Measurements from ENCODE around the gene ZBTB7B. TPM values are rescaled to one million over a fixed set of nuclear protein-coding genes. Genes with fewer than 3 reads are reported as not detected.

Gene ZBTB7B
- total and polyA plus RNA-seq, 2 experiments from 2014 or later, result 2.3 to 27.0 TPM

DNA sequence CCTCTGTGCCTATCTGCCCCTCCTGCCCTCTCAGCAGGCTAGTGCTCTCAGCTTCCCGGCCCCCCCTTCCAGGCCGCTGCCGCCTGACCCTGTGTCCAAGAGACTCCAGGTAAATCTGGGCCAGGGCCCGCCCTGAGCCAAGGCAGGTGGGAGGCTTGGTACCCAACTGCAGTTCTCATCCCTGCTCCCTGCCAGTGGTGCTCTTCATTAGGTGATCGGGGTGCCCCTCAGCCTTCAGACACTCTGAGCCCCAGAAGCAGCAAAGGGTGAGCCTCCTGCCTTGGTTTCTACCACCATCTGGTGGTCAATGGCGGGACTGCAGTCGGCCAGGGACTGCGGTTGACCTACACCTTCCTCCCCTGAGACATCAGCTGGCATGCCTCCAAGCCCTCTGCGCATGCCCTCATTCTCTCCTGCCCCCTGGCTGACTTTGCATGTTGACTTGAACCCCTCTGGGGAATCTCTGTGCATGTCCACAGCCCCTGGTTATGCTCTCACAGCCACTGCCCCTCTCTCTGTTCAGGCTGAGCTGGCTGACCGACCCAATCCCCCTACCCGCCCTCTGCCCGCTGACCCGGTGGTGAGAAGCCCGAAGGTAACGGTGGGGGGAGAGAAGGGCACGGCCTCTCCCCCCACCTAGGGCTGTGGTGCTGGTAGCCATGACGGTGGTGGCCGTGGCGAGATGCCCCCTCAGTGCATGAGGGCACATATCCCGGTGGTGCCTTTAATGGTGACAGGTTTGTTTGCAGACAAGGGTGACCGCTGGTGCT lies 59.0 kb downstream of the ZBTB7B start:
- H2AFZ ChIP-seq, result no peak overlapping the region
- in situ Hi-C loops (cut with MboI), result no loop called here
- no peak overlapping the region for H3K9ac ChIP-seq
- no peak overlapping the region for H3K4me2 ChIP-seq (ENCODE audit: unreplicated experiment)
- TF ChIP-seq EZH2 (IDR thresholded peaks at IDR 0.05; ENCODE audit: insufficient read depth, poor library complexity, severe bottlenecking), result no peak
- TF ChIP-seq EZH2phosphoT487 (IDR thresholded peaks at IDR 0.05; ENCODE audit: insufficient read depth, low read depth), result no peak
- no peak overlapping the region for H3K27ac ChIP-seq
- no peaks in the 10 kb centered on the region for H3K9me3 ChIP-seq (ENCODE audit: low read depth)
- WGBS, 2 experiments (ENCODE audit: low coverage in 1 of 2, low lambda C conversion rate in 2 of 2, missing lambda C conversion rate in 2 of 2), result 41 to 46% methylated on average over 21 of the region's 21 CpGs
- no peaks in the 10 kb centered on the region for H3K27me3 ChIP-seq (replicated peaks; ENCODE audit: insufficient read depth)
- peaks cover 3% of the 10 kb centered on the region; the same call in 1 of the 2 replicates for H3K4me1 ChIP-seq (ENCODE audit: insufficient read depth)
- H3K79me2 ChIP-seq (ENCODE audit: insufficient read depth), result peaks cover 3% of the 10 kb centered on the region; the same call in 1 of the 2 replicates
- H3F3A ChIP-seq (ENCODE audit: insufficient read depth), result no peaks in the 10 kb centered on the region
- no peaks in the 10 kb centered on the region for H3K9me2 ChIP-seq (ENCODE audit: insufficient read depth)
- H3K36me3 ChIP-seq (ENCODE audit: low read depth), result no peaks in the 10 kb centered on the region
- no peaks in the 10 kb centered on the region for H4K20me1 ChIP-seq (ENCODE audit: insufficient read depth)
- no peak overlapping the region for H3K4me3 ChIP-seq
- peak; percentile 75 for DNase-seq

DNA sequence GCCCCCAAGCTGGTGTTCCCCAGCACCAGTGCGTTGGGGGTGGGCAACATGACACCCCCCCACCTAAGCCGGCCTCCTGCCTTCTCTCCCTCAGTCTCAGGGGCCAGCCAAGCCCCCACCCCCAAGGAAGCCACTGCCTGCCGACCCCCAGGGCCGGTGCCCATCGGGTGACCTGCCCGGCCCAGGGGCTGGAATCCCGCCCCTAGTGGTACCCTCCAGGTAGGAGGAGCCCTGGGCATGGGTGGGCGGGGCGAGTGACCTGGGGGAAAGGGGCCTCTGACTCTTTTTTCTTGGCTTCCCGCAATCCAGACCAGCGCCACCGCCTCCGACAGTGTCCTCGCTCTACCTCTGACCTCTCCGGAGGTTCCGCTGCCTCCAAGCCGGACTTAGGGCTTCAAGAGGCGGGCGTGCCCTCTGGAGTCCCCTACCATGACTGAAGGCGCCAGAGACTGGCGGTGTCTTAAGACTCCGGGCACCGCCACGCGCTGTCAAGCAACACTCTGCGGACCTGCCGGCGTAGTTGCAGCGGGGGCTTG lies 59.6 kb downstream of the ZBTB7B start:
- Histone ChIP-seq H3F3A (ENCODE audit: insufficient read depth) (no peaks in the 10 kb centered on the region), H3K4me1 (ENCODE audit: insufficient read depth) (peaks cover 3% of the 10 kb centered on the region; the same call in 1 of the 2 replicates), H3K9me3 (ENCODE audit: low read depth) (no peaks in the 10 kb centered on the region), H3K9ac (no peak overlapping the region), H4K20me1 (ENCODE audit: insufficient read depth) (no peaks in the 10 kb centered on the region), H3K27ac (no peak overlapping the region), H2AFZ (no peak overlapping the region), H3K27me3 (replicated peaks; ENCODE audit: insufficient read depth) (no peaks in the 10 kb centered on the region), H3K9me2 (ENCODE audit: insufficient read depth) (no peaks in the 10 kb centered on the region), H3K79me2 (ENCODE audit: insufficient read depth) (peaks cover 3% of the 10 kb centered on the region; the same call in 1 of the 2 replicates), H3K36me3 (ENCODE audit: low read depth) (no peaks in the 10 kb centered on the region), H3K4me2 (ENCODE audit: unreplicated experiment) (no peak overlapping the region), H3K4me3 (no peak overlapping the region)
- no peak for TF ChIP-seq EZH2 (IDR thresholded peaks at IDR 0.05; ENCODE audit: insufficient read depth, poor library complexity, severe bottlenecking)
- no peak for TF ChIP-seq EZH2phosphoT487 (IDR thresholded peaks at IDR 0.05; ENCODE audit: insufficient read depth, low read depth)
- WGBS, 2 experiments (ENCODE audit: low coverage in 1 of 2, low lambda C conversion rate in 2 of 2, missing lambda C conversion rate in 2 of 2), result 47 to 52% methylated on average over 20 to 29 of the region's 29 CpGs
- in situ Hi-C loops (cut with MboI), result no loop called here
- DNase-seq, result peak; percentile 11

DNA sequence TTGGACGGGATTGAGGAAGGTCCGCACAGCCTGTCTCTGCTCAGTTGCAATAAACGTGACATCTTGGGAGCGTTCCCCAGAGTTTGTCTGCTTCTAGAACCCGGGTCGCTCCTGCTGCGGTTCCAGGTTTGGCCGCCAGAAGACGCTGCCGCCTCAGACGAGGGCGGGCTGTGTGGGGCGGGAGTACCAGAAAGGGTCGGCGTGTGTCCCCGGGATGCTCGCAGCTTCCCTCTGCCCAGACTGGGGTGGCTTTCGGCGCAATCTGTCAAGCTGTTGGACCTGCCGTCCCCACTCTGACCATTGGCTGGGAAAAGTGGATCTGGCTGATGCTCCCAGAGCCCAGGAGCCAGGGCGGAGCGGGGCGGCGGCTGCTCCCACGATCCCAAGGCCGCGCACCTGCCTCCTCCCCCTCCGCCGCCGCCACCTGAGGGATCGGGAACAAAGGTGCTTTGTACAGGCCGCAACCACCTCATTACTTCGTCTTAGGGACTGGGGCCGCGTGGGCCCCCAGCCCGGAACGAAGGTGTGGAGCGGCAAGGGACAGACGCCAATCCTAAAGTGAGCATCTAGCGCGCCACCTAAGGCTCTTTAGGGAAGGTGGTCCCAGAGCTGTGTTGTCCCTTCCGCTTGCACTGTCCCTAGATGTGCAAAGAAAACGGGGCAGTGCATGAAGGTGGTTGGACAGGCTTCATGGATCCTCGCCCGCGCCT lies 60.3 kb downstream of the ZBTB7B start:
- in situ Hi-C loops (cut with MboI), result no loop called here
- no peaks in the 10 kb centered on the region for H3F3A ChIP-seq (ENCODE audit: insufficient read depth)
- H3K4me2 ChIP-seq (ENCODE audit: unreplicated experiment), result peak overlapping the region; percentile 90
- no peaks in the 10 kb centered on the region for H4K20me1 ChIP-seq (ENCODE audit: insufficient read depth)
- H3K4me1 ChIP-seq (ENCODE audit: insufficient read depth), result peaks cover 3% of the 10 kb centered on the region; the same call in 1 of the 2 replicates
- no peaks in the 10 kb centered on the region for H3K27me3 ChIP-seq (replicated peaks; ENCODE audit: insufficient read depth)
- no peak overlapping the region for H3K9ac ChIP-seq
- H3K4me3 ChIP-seq, result peak overlapping the region; percentile 96
- H3K9me2 ChIP-seq (ENCODE audit: insufficient read depth), result no peaks in the 10 kb centered on the region
- WGBS, 2 experiments (ENCODE audit: low coverage in 1 of 2, low lambda C conversion rate in 2 of 2, missing lambda C conversion rate in 2 of 2), result 14% methylated on average over 41 to 46 of the region's 46 CpGs
- H3K36me3 ChIP-seq (ENCODE audit: low read depth), result no peaks in the 10 kb centered on the region
- no peaks in the 10 kb centered on the region for H3K9me3 ChIP-seq (ENCODE audit: low read depth)
- TF ChIP-seq EZH2 (IDR thresholded peaks at IDR 0.05; ENCODE audit: insufficient read depth, poor library complexity, severe bottlenecking) (no peak), EZH2phosphoT487 (IDR thresholded peaks at IDR 0.05; ENCODE audit: insufficient read depth, low read depth) (no peak)
- H3K79me2 ChIP-seq (ENCODE audit: insufficient read depth), result peaks cover 3% of the 10 kb centered on the region; the same call in 1 of the 2 replicates
- H3K27ac ChIP-seq, result no peak overlapping the region
- peak overlapping the region; percentile 95 for H2AFZ ChIP-seq
- peak; percentile 69 for DNase-seq

DNA sequence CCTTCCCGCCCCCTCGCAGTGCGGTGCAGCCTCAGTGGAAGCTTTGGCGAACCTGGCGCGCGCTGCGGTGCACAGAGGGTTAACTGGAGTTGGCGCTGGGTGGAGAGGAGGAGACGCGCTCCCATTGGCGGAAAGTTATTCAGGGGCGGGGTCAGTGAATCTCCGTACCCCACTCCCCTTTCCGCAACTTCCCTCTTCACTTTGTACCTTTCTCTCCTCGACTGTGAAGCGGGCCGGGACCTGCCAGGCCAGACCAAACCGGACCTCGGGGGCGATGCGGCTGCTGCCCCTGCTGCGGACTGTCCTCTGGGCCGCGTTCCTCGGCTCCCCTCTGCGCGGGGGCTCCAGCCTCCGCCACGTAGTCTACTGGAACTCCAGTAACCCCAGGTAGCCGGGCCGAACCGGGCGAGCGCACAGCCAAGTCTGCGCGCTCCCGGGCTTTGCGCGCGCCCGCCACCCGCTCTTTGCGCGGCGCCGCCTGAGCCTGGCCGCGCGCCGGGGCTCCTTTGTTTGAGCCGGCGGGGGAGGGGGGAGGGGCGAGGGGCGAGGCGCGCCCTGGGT lies 61.0 kb downstream of the ZBTB7B start, which contains the start of gene EFNA4:
Gene EFNA4 (plus strand): TSS at position 191 of the 561 bp plus-strand sequence. CDS start 84 bp downstream, at position 275.
- H3K79me2 ChIP-seq (ENCODE audit: insufficient read depth), result peaks cover 3% of the 10 kb centered on the region; the same call in 1 of the 2 replicates
- H3K4me2 ChIP-seq (ENCODE audit: unreplicated experiment), result peak within 1 kb of the TSS; percentile 90
- WGBS, 2 experiments (ENCODE audit: low coverage in 1 of 2, low lambda C conversion rate in 2 of 2, missing lambda C conversion rate in 2 of 2), result 1% methylated on average over 30 to 50 of the region's 57 CpGs
- H3K9me3 ChIP-seq (ENCODE audit: low read depth), result no peaks in the 10 kb centered on the region
- H3K27me3 ChIP-seq (replicated peaks; ENCODE audit: insufficient read depth), result no peaks in the 10 kb centered on the region
- no peaks in the 10 kb centered on the region for H3F3A ChIP-seq (ENCODE audit: insufficient read depth)
- DNase-seq, result peak; percentile 89
- TF ChIP-seq EZH2phosphoT487 (IDR thresholded peaks at IDR 0.05; ENCODE audit: insufficient read depth, low read depth) (no peak), EZH2 (IDR thresholded peaks at IDR 0.05; ENCODE audit: insufficient read depth, poor library complexity, severe bottlenecking) (no peak)
- peak within 1 kb of the TSS; percentile 96 for H3K4me3 ChIP-seq
- H3K27ac ChIP-seq, result peak within 1 kb of the TSS; percentile 56
- H3K36me3 ChIP-seq (ENCODE audit: low read depth), result no peaks in the 10 kb centered on the region
- H2AFZ ChIP-seq, result peak within 1 kb of the TSS; percentile 95
- H4K20me1 ChIP-seq (ENCODE audit: insufficient read depth), result no peaks in the 10 kb centered on the region
- H3K9me2 ChIP-seq (ENCODE audit: insufficient read depth), result no peaks in the 10 kb centered on the region
- H3K4me1 ChIP-seq (ENCODE audit: insufficient read depth), result peaks cover 3% of the 10 kb centered on the region; the same call in 1 of the 2 replicates
- in situ Hi-C loops (cut with MboI), result no loop called here
- peak within 1 kb of the TSS; percentile 90 for H3K9ac ChIP-seq

Data from GM23248 (cell line).